ENCODE measurements around the gene ASAP2.
A peak's percentile ranks its signal among the peaks of the same experiment; 100 is the strongest.
"Not testable (repeated sequence)": the region's sequence is repeated elsewhere in the genome, so short reads cannot be mapped to it uniquely, and the experiment has no call there.

Gene ASAP2

DNA sequence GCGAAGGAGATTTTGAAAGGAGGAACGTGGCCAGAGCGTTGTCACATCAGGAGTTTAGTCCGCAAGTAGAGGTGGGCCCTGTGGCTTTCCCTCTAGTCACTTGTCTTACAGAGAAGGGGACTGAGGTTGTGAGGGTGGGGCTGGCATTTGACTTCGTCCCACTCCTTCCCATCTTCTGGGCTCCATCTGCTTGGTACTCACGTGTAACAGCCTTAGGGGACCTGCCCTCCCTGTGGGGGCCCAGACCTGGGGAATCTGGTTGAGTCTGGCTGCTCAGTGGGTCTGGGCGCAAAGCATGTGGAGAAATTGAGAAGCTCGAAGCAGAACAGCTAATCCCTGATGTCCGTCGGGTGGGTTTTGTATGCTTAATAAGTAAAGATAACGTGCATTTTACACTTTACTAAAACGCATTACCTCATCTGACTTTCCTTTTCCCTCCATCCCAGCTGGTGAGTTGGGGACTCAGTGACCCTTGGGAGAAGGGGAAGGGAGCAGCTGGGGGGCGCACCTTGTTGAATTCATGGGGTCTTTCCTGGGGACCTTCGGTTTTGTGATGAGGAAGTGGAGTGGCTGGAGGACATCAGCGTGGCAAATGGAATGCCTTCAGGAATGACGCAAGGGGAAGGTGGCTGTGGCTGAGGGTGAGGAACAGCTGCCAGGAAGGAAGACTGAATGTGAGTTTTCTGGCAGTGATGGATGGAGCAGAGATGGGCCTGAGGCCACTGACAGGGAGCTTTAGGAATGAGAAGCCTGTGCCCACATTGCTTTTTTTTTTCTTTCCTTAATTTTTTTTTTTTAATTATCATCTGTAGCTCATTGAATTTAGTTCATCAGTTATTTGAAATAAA, 44.8 kb downstream of the ASAP2 start:
- no peak for DNase-seq (ENCODE audit: low spot score)

- no peak for DNase-seq (ENCODE audit: low spot score)
Observed at GRCh38 chr2:9252002-9252357, 45.4 kb downstream of the ASAP2 start.

- no peak for DNase-seq (ENCODE audit: low spot score)
Observed at GRCh38 chr2:9255416-9255815, 48.8 kb downstream of the ASAP2 start.

- peak; percentile 26 for DNase-seq (ENCODE audit: low spot score)
Observed at GRCh38 chr2:9256147-9256546, 49.5 kb downstream of the ASAP2 start.

- DNase-seq (ENCODE audit: low spot score) = peak; percentile 73
Observed at GRCh38 chr2:9256570-9257043, 50.0 kb downstream of the ASAP2 start.

GRCh38 chr2:9258501-9258900, 51.9 kb downstream of the ASAP2 start:
- DNase-seq (ENCODE audit: low spot score) = no peak

- peak; percentile 53 for DNase-seq (ENCODE audit: low spot score)
Observed at GRCh38 chr2:9258953-9259399, 52.4 kb downstream of the ASAP2 start.

GRCh38 chr2:9260464-9260918, 53.9 kb downstream of the ASAP2 start:
- peak; percentile 76 for DNase-seq (ENCODE audit: low spot score)

DNA sequence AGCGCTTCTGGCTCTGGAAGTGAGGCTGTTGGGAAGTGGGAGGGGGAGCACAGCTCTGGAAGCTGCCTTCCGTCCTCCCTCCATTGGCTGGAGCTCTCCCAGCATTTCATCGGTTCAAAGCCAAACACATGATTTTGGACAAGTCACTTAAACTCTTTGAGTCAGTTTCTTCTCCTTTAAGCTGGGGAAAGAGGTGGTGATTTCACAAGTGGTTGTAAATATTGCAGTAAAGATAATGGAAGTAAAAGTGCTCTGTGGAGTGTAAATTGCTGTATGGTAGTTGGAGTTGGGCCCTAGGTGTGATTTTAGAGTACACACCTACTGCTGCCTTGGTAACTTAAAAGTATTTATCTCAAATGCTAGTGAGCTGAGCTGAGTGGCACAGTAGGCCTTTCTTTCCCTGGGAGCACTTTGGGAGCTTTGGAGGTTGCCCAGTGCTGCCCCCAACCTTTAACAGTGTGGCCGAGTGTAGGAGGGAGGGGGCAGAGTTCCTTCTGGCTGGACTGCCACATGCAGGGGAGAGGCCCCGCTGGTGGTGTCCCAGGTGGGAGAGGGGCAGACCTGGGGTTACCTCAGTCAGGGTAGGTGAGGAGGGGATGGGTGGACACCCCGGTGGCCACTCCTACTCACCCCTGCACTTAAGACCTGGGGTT, 54.7 kb downstream of the ASAP2 start:
- peak; percentile 60 for DNase-seq (ENCODE audit: low spot score)

DNA sequence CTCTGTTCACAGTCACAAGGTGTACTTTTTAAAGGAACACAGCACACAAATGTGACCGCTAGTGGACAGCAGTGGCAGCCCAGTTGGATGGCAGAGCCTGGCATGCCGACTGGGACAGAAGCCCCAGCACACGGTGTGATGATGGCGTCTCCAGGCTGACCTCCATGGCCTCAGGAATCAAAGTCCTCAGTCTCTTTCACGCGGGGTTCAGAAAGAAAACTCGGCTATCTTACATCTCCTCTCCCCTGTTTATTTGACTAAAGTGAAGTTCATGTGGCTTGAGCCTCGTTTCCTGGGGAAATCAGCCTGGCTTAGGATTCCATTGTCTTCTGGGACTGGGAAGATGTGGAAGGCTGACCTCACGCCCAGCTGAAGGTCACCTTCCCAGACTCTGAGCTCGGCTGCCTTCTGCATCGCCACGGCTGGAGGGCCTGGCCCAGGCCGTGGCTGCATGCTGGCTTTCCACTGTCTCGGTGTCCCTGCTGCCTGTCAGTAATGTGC, 56.1 kb downstream of the ASAP2 start:
- DNase-seq (ENCODE audit: low spot score) = peak; percentile 65

- no peak for DNase-seq (ENCODE audit: low spot score)
Observed at GRCh38 chr2:9263428-9263827, 56.8 kb downstream of the ASAP2 start.

DNA sequence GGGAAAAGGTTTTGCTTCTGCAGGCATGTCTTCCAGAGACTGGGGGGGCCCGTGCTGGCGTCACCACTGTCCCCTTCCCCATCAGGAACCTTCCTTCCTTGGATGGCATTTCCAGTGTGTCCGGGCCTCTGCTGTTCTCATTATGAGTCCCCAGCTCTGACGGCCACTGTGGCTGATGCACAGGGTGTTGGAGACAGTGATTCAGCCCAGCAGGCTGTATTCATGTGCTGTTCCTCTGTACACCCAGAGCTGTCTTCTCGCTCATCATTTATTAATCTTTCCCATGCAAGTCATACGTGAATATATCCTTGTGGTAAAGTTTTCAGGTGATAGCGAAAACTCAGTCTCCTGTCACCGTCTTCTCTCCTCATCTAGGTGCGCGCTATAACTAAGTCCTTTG, 57.7 kb downstream of the ASAP2 start:
- DNase-seq (ENCODE audit: low spot score) = no peak

DNA sequence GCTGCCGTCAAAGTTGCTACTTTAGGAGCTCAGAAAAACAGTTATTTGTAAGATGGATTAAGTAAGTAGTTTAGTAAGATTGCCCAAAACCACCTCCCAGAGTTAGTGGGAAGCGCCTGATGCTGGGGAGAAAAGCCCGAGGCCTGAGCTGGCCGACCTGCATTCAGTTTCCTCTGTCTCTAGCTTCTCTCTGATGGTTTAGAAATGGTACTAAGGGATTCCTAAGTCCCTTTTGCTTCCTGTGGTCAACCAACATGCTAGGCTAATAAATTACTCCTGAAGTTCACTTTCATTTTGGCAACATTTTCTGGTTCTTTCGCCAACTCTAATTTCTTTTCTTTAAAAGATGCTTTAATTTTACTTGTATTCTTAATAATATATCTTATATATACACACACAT, 60.1 kb downstream of the ASAP2 start:
- DNase-seq (ENCODE audit: low spot score) = no peak

GRCh38 chr2:9267286-9267685, 60.7 kb downstream of the ASAP2 start:
- DNase-seq (ENCODE audit: low spot score) = not testable (repeated sequence)

GRCh38 chr2:9268301-9269080, 61.9 kb downstream of the ASAP2 start:
- DNase-seq (ENCODE audit: low spot score) = no peak

GRCh38 chr2:9269295-9269694, 62.7 kb downstream of the ASAP2 start:
- no peak for DNase-seq (ENCODE audit: low spot score)

GRCh38 chr2:9269695-9270360, 63.2 kb downstream of the ASAP2 start:
- no peak for DNase-seq (ENCODE audit: low spot score)

DNA sequence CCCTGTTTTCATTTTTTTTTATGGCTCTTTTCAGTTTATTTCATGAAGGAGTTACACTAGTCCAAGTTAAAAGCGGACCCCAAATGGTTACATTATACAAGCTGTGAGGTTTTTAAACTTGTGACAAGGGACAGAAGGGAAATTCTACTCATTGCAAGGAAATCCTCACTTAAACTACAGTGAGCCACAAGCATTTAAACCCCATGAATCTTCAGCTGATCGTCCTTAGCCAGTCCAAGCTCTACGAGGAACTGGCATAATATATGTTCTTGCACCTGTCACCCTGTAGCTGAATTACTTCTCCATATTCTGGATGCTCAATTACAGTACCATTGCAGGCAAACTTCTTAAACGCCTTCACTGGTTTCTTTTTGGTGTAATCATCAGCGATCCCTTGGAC, 64.5 kb downstream of the ASAP2 start:
- no peak for DNase-seq (ENCODE audit: low spot score)

- no peak for DNase-seq (ENCODE audit: low spot score)
Observed at GRCh38 chr2:9271691-9272090, 65.1 kb downstream of the ASAP2 start.

- no peak for DNase-seq (ENCODE audit: low spot score)
Observed at GRCh38 chr2:9273486-9274130, 67.0 kb downstream of the ASAP2 start.

GRCh38 chr2:9274701-9275343, 68.2 kb downstream of the ASAP2 start:
- no peak for DNase-seq (ENCODE audit: low spot score)
